ENCODE measurements around the gene FDX2.

Gene FDX2

GRCh38 chr19:10332965-10333757 lies 17.3 kb upstream of the FDX2 start, which contains the start of gene RAVER1:
Gene RAVER1, minus strand, starts transcription at chr19:10333529. Its CDS starts 22 bp downstream, at chr19:10333507.
- peak; percentile 82 to 98 (median 95) for DNase-seq

DNA sequence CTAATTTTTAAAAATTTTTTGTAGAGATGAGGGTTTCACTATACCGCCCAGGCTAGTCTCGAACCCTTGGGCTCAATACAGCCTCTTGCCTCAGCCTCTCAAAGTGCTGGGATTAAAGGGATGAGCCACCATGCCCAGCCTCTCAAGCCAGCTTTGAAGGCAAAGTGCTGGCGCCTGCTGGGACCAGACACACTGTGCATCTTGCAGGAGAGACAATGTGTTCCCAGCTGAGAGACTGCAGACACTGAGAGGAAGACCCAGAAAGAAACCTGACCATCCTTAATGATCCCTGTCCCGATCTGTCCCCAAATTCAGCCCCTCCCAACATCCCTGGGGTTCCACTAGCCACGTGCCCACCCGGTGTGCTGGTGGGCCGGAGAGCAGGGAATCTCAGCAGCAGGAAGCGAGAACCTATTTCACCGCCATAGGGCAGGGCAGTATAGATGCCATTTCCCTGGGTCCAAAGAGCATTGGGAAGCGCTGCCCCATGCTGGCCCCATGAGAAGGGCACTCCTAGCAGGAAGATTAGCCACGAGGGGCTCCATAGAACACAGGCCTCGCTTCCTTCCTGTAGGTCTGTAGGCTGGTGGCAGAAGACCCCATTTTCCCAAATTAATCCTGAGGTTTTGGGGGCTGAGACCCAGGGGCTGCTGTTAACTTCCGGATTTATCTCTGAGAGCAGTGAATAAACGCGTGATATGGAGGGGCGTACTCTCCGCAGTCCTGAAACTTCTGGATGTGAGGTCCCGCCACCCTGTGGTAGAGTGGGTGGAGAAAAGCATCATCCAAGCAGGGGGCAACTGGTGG lies 16.5 kb upstream of the FDX2 start:
- DNase-seq = no peak

DNA sequence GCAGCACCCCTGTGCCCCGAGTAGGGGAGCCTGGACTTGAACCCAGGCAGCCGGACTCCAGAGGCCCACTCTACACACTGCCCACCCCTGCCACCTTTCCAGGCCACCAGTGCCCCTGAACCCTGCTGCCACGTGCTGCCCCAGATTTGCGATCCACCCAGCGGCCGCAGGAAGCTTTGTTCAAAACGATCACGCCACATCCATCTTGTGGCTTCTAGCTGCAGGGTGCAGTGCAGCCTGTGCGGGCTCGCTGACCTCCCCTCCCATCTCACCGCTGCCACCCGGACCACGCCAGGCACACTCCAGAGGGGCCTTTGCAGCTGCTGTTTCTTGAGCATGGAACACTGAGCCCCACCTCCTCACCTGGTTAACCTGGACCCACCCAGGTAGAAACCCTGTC lies 13.7 kb upstream of the FDX2 start:
- no peak for DNase-seq

DNA sequence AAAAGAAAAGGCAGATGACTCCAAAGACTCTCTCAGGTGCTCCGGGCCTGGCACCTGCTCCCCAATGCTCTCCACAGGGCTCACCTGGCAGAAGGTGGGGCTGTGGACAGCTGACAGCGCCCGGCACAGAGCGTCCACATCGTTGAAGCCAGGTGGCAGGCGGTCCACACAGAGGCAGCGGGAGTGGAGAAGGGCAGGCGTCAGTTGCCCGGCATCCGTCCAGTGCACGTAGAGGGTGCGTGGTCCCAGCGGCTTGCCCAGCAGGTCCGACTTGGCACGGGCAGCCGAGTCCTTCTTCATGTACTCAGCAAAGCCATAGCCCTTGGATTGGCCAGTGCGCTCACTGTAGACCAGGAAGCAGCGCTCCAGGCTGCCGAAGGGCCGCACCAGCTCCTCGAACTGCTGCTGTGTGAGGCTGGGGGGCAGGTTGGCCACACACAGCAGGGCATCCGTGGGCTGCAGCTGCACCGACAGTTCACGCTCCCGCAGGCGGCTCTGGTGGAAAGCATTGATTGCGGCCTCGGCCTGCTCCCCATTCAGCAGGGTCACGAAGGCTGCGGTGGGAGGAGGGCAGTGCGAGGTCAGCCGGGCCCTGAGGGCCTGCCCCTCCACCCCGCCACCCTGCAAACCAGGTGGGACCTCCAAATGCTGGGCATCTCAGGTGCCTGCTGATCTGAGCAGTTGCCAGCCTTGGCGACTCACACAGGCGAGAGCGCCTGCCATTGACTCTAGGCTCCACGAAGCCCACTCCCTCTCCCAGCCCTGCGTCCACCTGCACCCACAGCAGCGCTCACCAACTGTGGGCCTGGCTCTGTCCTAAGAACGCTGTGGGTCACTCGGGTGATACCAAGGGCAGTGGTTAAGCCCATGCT lies 13.0 kb upstream of the FDX2 start:
- DNase-seq = no peak

DNA sequence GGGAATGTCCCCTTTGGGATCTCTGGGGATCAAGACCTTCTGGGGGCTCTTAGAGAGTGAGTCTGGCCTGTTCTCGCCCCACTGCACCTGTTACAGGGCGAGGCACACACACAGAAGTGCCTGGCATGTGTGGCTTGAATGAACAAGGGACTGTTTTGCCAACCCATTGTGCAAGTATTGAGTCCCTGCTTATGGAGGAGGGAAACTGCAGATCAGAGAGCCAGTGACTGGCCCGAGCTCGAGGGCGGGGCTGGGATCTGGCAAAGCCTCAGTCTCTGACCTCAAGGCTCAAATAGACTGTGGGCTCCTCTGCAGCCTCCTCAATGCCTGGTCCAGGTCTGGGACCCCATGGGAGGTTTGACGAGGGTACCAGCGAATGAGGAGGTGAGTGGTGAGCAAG lies 12.0 kb upstream of the FDX2 start:
- no peak for DNase-seq

DNA sequence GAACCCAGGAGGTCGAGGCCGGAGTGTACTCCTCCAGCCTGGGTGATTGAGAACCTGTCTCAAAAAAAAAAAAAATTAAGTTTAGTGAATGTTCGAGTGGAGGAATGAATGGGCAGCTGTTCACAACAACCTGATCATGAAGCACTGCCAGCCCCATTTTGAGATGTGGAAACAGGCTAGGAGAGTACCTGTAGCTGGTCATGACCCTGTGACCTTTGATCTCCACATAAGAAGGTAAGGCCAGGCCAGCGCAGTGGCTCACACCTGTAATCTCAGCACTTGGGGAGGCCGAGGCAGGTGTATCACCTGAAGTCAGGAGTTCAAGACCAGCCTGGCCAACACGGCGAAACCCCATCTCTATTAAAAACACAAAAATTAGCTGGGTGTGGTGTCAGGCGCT lies 9.9 kb upstream of the FDX2 start:
- no peak for DNase-seq

DNA sequence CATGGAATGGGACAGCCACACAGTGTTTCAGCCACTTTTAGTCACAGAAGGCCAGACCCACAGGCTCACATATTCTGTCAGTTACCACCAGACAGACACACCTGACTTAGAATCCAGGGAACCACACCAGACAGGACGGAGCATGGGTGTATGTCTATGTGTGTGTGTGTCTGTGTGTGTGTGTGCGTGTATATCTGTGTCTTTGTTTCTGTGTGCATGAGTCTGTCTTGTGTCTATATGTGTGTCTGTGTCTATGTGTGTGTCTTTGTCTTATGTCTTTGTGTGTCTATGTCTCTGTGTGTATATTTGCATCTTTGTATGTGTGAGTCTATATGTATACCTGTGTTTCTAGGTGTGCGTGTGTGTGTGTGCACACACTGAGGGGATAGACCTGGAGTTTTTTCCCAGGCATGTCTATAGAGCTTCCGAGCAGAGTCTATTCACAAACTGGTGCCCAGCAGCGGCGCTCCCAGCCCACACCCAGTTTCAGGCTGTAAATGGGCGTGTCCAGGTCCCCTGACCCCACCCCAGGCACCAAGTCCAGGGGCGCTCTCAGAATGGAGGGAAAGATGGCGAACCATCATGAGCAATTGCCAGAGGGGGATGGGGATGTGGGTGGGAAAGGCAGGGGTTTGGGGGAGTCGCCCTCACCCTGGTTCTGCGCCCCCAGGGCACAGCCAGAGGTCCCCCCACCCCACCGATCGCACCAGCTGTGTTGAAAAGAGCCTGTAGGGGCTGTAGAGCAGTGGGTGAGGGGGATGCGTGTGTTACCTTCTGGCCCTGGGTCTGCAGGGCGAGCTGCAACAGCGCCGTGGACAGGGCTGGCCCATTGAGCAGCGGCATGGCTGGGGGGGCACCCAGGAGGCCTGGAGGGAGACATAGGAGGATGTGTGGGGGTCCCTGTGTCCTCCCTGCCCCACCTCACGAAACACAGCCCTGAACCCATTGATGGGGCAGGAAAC lies 6.3 kb upstream of the FDX2 start:
- no peak for DNase-seq

GRCh38 chr19:10321417-10321797 lies 5.6 kb upstream of the FDX2 start:
- no peak for DNase-seq

- no peak for DNase-seq
Observed at GRCh38 chr19:10320602-10321416, 5.0 kb upstream of the FDX2 start.

GRCh38 chr19:10318807-10319682 lies 3.2 kb upstream of the FDX2 start:
- no peak for DNase-seq

DNA sequence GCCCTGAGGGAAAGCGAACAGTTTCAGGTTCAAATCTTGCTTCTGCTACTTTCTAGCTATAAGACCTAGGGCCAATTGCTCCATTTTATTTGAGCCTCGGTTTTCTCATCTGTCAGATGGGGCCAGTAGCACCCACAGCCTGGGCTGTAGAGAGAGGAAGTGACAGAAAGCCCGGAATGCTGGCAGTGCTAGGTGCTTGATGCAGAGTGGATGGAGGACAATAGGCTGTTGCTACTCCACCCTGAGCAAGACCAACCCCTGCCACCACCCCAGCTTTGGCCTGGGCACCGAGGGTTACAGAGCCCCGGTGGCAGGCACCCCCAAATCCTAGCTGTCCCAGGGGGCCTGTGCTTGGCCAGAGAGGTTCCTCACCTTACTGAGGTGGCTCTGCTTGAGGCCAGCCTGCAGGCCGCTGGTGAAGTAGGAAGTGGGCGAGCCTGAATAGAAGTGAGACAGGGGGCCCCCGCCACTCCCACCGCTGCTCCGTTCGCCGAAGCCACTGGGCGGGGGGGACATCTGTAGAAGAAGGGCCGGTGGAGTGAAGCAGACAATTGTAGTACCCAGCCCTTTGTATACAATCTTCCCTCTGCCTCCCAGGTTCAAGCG lies 2.1 kb upstream of the FDX2 start:
- no peak for DNase-seq

DNA sequence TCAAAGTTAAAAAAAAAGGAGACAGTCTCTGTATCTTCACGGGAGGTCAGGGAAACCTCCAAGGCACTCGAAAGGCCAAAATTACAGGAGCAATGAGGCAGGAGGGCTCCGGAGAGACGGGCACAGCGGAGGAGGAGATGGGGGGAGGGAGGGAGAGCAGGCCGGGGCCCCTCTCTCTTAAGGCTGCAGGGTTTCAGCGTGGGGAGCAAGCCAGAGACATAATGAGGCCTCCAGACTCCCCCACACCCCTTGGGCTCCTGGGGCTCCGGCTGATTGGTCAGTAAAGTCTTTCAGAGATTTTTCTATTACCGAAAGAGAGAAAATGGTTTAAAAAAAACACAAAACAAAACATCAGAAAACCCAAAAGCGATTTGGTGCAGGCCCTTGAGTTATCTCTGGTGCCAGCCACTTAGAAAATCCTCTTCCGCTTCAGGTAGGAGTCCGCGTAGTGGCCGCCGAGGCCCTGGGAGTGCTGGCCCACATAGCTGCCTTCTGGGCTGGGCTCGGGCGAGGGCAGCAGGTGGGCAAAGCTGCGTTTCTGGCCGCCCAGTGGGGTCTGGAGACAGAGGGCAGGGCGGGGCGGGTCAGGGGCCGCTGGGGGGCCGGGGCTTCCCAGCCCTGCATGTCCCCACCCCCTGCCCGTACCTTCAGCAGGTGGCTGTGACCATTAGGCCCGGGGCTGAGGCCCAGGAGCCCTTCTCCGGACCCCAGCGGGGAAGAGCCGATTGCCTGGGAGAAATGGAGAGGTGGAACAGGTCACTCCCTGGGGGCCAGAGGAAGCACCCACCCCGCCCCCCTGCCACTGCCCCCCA lies 1.4 kb upstream of the FDX2 start:
- DNase-seq = no peak

- DNase-seq = peak in 1 of 51 donors; percentile 35
Observed at GRCh38 chr19:10316229-10317044, 622 bp upstream of the FDX2 start.

- DNase-seq = no peak
Observed at GRCh38 chr19:10309423-10309822, 6.4 kb downstream of the FDX2 start, which contains the start of gene ZGLP1. Gene ZGLP1, minus strand, starts transcription at chr19:10309815.

GRCh38 chr19:10306327-10306726 lies 9.5 kb downstream of the FDX2 start:
- no peak for DNase-seq

DNA sequence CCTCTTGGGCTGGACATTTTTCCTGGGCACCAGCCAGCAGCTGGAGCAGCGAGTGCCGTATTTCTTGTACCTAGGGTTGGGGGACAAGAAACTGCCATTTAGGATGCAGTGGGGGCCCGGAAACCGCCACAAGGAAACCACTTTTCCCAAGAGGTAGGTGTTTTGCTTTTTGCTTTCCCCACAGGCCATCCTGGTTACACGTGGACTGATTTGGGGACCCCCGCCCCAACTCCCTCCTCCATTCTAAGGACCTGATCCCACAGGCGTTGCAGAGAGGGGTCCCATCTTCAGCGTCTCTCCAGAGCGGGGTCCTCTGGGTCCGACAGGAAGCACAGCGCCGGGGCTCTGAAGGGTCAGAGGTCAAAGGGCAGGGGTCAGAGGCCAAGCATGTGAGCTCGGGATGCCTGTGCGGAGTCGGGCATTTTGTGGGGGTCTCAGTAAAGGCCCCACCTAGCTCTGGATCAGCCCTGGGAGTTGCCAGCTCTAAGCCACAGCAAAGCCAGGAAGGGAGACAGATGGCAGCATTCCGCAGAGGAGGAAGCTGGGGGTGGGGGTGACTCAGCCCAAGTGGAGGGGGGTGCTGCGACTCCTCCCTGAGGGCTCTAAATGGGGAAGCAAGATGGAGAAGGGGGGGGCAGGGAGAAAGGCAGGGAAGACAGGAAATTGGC lies 10.5 kb downstream of the FDX2 start:
- peak in 17 of 51 donors; percentile 3 to 69 (median 12) for DNase-seq

Measured in hypothalamus (tissue), 51 donors.